ENCODE measurements around the gene YPEL5.

The YPEL5 gene

GRCh38 chr2:30208453-30208852, 61.6 kb downstream of the YPEL5 start:
- peak; percentile 32 for DNase-seq

GRCh38 chr2:30209227-30209626, 62.4 kb downstream of the YPEL5 start:
- DNase-seq, result no peak

Data from activated CD4-positive, alpha-beta T cell treated with anti-CD3 and anti-CD28 coated beads, Interleukin-2, amount 50 U/mL, for 16 hours (primary cell).